Nephron progenitor cell (in vitro differentiated cells): Measurements from ENCODE around the gene POLR2B.

Source experiments
- DNase-seq: peaks from one replicate; pipeline ENCODE4 v3.0.0; 2021
- H3K27ac Mint-ChIP-seq: 2 replicates; pipeline ENCODE4 v1.8.0; 2021; ENCODE audit warnings: mild to moderate bottlenecking, moderate library complexity, mixed read lengths
- H3K27me3 Mint-ChIP-seq: 2 replicates; pipeline ENCODE4 v1.8.0; 2021; ENCODE audit warnings: mild to moderate bottlenecking, low read depth, mixed read lengths; ENCODE audit not compliant: poor library complexity
- H3K36me3 Mint-ChIP-seq: 2 replicates; pipeline ENCODE4 v1.8.0; 2021; ENCODE audit warnings: low read depth, mixed read lengths
- H3K4me1 Mint-ChIP-seq: 2 replicates; pipeline ENCODE4 v1.8.0; 2021; ENCODE audit warnings: mixed read lengths
- H3K4me3 Mint-ChIP-seq: 2 replicates; pipeline ENCODE4 v1.8.0; 2021; ENCODE audit warnings: mild to moderate bottlenecking, moderate library complexity, mixed read lengths
- H3K9me3 Mint-ChIP-seq: 2 replicates; pipeline ENCODE4 v1.8.0; 2021; ENCODE audit warnings: mild to moderate bottlenecking, moderate library complexity, mixed read lengths
- CTCF ChIP-seq: fragments of 200-600 bp; sonication (generic); IDR thresholded peaks from 2 replicates; pipeline ENCODE4 v1.5.0; 2021; ENCODE audit warnings: antibody characterized with exemption

The POLR2B gene

GRCh38 chr4:57020467-57021101, 41.9 kb downstream of the POLR2B start:
- Mint-ChIP-seq H3K27me3 (no peaks in the 10 kb centered on the region), H3K9me3 (no peaks in the 10 kb centered on the region), H3K4me3 (no peak overlapping the region), H3K27ac (peak overlapping the region; percentile 21), H3K4me1 (no peaks in the 10 kb centered on the region), H3K36me3 (peaks cover 82% of the 10 kb centered on the region)
- no peak for TF ChIP-seq CTCF
- no peak for DNase-seq

- Mint-ChIP-seq H3K4me1 (no peaks in the 10 kb centered on the region), H3K4me3 (no peak overlapping the region), H3K9me3 (no peaks in the 10 kb centered on the region), H3K36me3 (peaks cover 83% of the 10 kb centered on the region), H3K27ac (no peak overlapping the region), H3K27me3 (no peaks in the 10 kb centered on the region)
- DNase-seq: no peak
- no peak for TF ChIP-seq CTCF
Observed at GRCh38 chr4:57023104-57023503, 44.4 kb downstream of the POLR2B start.

GRCh38 chr4:57034520-57034919, 55.8 kb downstream of the POLR2B start:
- Mint-ChIP-seq H3K4me1 (peaks cover 6% of the 10 kb centered on the region), H3K9me3 (no peaks in the 10 kb centered on the region), H3K27ac (no peak overlapping the region), H3K27me3 (peaks cover 10% of the 10 kb centered on the region), H3K36me3 (peaks cover 18% of the 10 kb centered on the region), H3K4me3 (no peak overlapping the region)
- no peak for TF ChIP-seq CTCF
- DNase-seq: no peak

GRCh38 chr4:57037982-57038604, 59.4 kb downstream of the POLR2B start:
- DNase-seq: peak; percentile 81
- Mint-ChIP-seq H3K27ac (no peak overlapping the region), H3K27me3 (peaks cover 10% of the 10 kb centered on the region), H3K4me3 (peak overlapping the region; percentile 74), H3K9me3 (no peaks in the 10 kb centered on the region), H3K36me3 (no peaks in the 10 kb centered on the region), H3K4me1 (peaks cover 6% of the 10 kb centered on the region)
- peak; percentile 88 for TF ChIP-seq CTCF

- no peaks in the 10 kb centered on the region for H3K36me3 Mint-ChIP-seq
- H3K27ac Mint-ChIP-seq: no peak overlapping the region
- no peak overlapping the region for H3K4me3 Mint-ChIP-seq
- no peaks in the 10 kb centered on the region for H3K9me3 Mint-ChIP-seq
- peaks cover 11% of the 10 kb centered on the region for H3K4me1 Mint-ChIP-seq
- TF ChIP-seq CTCF: no peak
- peaks cover 10% of the 10 kb centered on the region for H3K27me3 Mint-ChIP-seq
- DNase-seq: no peak
Observed at GRCh38 chr4:57039345-57039744, 60.6 kb downstream of the POLR2B start.

- Mint-ChIP-seq H3K4me1 (peaks cover 11% of the 10 kb centered on the region), H3K9me3 (no peaks in the 10 kb centered on the region), H3K36me3 (no peaks in the 10 kb centered on the region), H3K27ac (no peak overlapping the region), H3K4me3 (no peak overlapping the region), H3K27me3 (peaks cover 10% of the 10 kb centered on the region)
- TF ChIP-seq CTCF: no peak
- no peak for DNase-seq
Observed at GRCh38 chr4:57040510-57040909, 61.8 kb downstream of the POLR2B start.
